Measurements from ENCODE around the gene FANCM.

- TF ChIP-seq POLR2A (IDR thresholded peaks at IDR 0.05; ENCODE audit: low read depth, low read length) = no peak
- no peak for TF ChIP-seq TAF1 (IDR thresholded peaks at IDR 0.05; ENCODE audit: low read depth, low read length)
- TF ChIP-seq POLR2AphosphoS5 (IDR thresholded peaks at IDR 0.05; ENCODE audit: low read depth, low read length) = no peak
- no peak for TF ChIP-seq SPI1 (IDR thresholded peaks at IDR 0.05; ENCODE audit: low read depth, low read length)
Measured at GRCh38 chr14:45136399-45136798, 669 bp downstream of the FANCM start.

Measured in GM12891 (cell line).